Activated naive CD4-positive, alpha-beta T cell treated with anti-CD3 and anti-CD28 coated beads, Interleukin-2, amount 50 U/mL, for 16 hours (primary cell): ENCODE results near the gene PTPN3.
A peak's percentile ranks its signal among the peaks of the same experiment; 100 is the strongest.

Source experiments
- DNase-seq: peaks from one replicate; pipeline ENCODE4 v3.0.0-alpha.2; 2020

PTPN3 gene

GRCh38 chr9:109450346-109450745 lies 47.8 kb downstream of the PTPN3 start:
- no peak for DNase-seq

- DNase-seq, result no peak
Observed at GRCh38 chr9:109449036-109449798, 48.9 kb downstream of the PTPN3 start.

GRCh38 chr9:109448223-109448622 lies 49.9 kb downstream of the PTPN3 start:
- no peak for DNase-seq

DNA sequence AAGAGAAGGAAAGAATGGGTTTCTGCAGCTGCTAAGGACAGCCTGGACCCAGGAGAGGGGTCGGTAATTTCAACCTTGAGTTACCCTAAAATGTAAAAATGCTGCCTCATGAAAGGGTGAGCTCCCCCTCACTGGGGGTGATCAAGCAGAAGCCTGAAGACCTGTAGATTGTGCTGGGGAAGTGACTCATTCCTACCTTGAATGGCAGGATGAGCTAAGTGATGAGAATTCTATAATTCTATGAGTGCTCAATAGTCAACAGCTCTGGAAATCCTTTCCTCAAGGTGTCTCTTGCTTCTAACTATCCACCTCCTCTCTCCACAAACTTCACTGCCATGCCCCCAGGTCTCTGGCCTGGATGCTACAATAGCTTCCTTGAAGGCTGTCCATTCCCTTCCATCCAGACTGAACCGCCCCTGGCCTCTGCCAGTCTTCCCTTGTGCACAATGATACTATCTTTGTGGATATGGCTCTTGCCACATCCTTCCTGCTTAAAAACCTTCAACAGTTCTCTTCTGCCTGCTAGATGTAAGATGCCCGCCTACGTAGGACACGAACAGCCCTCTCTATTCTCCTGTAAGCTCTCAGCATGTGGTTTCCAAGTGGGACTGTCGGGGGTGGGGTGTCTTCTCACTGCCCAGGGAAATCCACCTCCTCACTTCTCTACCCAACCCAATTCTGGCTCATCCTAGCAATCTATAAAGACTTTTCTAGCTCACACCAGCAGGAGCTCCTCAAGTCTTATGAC lies 50.6 kb downstream of the PTPN3 start:
- DNase-seq, result no peak

DNA sequence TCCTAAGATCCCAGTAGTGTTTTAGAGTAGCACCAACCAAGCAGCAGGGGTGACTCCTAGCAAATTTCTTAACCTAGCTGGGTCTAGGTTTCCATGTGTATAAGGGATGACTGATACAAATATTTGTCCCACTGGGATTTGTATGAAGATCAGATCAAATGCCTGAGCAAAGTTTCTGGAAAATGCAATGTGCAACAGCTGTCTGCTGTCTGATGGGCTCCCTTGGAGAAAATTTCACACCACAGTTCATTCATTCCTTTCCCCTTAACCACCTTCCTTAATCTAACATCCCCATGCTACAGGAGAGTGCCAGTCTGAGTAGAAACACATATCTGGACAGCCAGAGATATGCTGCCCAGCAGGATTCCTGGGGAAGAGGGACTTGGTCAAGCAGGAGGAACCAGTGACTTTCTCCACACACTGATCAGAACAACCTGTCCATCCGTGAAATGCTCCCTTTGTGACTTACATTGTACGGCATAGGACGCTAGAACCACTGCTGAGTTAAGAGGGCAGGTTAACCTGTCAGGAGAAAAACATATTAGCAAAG lies 53.3 kb downstream of the PTPN3 start:
- DNase-seq, result no peak

GRCh38 chr9:109442716-109443115 lies 55.4 kb downstream of the PTPN3 start:
- DNase-seq, result no peak

DNA sequence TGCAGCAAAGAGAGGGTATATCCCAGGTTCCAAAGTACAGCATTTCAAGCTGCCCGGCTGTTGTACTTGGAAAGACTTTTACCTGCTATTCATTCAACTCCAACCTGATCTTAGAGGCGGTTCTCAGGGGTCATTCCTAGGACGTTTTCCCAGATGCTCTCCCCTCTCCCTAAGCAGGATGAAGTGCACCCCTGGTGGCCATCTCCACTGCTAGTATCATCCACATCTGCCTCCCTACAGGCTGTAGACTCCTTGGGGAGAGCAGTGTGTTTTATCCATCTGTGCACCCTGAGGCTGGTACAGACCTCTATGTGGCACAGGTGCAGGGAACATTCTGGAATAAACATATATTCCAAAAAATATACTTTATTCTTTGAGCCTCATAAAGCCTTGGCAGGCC lies 56.8 kb downstream of the PTPN3 start:
- no peak for DNase-seq

GRCh38 chr9:109440797-109441287 lies 57.3 kb downstream of the PTPN3 start:
- DNase-seq, result peak; percentile 36

DNA sequence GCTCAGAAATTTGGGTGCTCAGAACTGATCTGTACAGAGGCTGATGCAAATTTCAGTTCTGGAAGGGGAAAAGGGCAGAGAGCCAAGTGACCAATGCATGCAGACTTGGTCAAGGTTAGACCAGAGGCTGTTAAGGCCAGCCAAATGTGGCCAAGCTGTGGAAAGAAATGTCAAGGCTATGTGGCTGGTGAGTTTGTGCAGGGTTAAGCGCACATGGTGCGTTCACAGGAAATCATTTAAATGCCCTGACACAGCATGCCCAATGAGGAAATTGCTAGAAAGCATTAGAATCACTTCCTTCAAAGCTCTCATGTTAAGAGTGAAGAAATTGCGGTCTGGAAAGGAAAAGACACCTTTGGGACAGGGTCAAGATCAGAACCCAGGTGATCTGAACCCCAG lies 58.0 kb downstream of the PTPN3 start:
- DNase-seq, result no peak

- DNase-seq, result no peak
Observed at GRCh38 chr9:109439378-109440116, 58.6 kb downstream of the PTPN3 start.

DNA sequence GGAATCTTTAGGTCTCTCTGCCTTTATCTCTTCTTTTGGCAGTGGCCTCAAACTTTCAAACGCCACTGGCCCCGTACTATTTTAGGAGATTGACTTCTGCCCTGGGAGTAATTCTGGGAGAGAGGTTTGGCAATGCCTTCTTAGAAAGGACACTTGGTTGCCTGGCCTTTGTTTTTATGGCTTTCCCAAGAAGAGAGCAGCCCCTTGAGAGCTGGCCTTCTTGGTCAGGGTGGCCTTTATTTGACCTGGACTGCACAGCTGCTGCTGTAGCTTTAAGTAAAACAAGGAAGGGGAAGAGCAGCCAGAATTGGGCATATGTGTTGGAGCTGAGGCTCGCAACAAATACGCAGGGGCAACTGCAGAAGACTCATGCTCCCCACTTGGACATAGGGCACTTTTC lies 60.8 kb downstream of the PTPN3 start:
- no peak for DNase-seq

DNA sequence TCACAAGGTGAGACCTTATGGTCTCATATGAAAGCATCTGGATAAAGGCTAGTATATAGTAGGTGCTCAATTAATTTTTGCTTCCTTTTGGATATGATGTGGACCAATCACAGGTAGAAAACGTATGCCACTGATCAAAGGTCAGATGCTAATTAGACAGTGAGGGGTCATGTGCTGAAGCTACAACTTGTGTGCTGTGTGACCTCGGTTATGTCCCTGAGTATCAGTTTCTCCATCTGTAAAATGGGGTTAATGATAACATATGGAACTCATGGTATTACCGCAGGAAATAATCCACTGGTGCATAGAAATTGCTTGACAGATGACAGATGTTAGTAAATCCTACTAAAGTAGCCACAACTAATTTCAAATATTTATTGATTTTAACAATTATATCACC lies 62.0 kb downstream of the PTPN3 start:
- no peak for DNase-seq

DNA sequence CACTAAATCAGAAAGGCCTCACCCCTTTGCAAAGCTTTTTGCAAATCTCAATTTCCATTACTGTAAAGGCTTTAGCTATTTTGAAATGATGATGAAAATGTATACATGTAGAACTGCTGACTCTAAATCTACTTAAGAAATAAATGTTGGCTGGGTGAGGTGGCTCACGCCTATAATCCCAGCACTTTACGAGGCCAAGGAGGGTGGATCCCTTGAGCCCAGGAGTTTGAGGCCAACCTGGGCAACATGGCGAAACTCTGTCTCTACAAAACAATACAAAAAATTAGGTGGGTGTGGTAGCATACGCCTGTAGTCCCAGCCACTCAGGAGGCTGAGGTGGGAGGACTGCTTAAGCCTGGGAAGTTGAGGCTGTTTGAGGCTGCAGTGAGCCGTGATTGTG lies 64.6 kb downstream of the PTPN3 start:
- no peak for DNase-seq

DNA sequence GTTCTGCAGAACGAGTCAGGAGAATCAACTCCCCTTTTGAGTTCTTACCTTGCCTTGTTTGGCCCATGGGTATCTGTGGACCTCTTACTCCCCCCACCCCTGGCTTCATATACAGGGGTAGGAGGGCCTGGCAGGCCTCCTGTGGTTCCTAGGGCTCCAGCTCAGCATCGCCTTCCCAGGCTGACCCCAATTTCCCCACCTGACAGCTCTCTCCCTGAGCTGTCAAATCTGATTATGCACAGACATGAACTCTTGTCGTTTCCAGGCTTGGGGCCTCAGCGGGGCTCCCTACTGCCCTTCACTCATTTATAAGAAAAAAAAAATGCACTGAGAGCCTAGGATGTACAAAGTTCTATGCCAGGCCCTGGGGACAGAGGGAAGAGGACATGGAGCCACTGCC lies 67.9 kb downstream of the PTPN3 start:
- no peak for DNase-seq

DNA sequence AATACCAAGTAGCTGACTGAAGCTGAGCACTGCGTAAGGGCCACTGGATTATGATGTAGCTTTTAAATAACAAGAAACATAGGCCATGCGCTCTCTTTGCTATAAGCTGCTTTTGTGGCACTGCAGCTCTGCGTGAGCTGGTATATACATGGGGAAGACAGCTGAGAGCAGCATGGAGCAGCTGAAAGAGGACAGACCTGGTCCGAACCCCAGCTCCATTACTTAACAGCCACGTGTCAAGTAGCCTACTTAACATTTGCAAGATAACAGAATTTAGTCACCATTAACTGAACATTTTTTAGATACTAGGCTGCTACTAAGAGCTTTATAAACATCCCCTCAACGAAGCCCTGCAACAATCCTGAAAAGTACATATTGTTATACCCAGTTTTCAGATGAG lies 69.3 kb downstream of the PTPN3 start:
- no peak for DNase-seq

GRCh38 chr9:109427886-109428285 lies 70.2 kb downstream of the PTPN3 start:
- no peak for DNase-seq

DNA sequence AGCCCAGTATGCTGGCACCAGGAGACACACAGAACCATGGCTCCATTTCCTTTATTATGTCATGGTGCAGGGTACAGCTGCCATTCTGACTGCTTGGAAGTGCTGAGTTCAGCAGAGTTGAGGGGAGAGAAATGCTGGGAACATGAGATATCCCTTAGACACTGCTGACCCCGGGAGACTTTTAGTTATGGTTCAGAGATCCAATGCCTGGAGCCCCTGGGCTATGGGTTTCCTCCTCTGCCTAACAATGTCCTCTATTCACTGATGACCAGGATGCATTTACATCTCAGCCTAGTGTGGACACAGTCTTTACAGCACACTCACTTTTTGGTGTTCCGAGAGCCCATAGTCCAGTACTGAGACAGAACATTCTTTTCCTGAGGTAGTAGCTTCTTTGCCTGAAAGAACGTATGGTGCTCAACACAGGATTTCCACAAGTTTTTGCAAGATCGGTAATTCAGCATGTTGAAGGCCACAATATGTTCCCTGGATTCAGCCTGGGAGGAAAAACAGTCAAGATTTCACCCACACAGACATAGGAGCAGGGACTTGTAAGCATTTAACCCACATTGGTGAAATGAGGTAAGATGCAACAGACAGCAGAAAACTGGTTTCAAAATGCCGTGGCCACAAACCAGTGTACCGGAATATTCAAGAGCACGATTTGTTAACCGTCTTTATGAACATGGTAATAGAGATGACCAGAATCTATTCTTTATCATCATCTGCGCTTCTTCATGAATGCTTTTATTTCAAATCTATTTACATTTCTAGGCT lies 71.3 kb downstream of the PTPN3 start:
- DNase-seq, result no peak

GRCh38 chr9:109424618-109425017 lies 73.5 kb downstream of the PTPN3 start:
- no peak for DNase-seq

DNA sequence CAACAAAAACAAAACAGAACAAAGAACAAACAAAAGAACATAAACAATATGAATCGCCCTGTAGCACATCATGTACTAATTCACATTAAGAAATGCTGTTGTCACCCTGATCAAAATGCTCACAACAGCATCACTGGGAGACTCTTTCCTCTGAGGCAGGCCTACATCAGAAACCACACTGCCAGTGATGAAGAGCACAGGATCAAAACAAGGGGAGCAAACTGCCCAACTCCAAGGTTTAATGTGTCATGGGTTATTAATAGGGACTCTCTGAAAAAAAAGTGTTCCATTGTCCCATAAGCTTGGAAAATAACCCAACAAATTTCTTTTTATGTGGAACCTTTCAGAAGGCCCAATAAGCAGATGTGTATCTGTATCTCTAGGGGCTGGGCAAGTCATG lies 74.2 kb downstream of the PTPN3 start:
- no peak for DNase-seq

DNA sequence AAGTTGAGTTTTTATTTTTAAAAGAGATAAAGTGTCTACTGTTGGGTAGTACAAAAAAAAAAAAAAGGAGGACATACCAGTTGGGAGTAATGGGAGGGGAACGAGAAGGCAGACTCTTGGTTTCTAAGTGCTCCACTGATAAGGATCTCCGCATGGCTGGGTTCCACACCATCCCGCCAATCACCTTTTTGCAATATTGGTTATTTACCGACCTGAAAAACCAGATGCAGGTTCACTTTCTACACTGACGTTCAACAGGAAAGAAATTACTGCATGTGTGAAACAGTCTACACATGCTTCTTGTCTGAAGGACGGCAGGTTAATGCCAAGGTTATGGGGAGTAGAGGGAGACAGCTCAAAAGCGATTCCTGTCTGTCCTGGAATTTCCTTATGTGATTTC lies 75.5 kb downstream of the PTPN3 start:
- no peak for DNase-seq

GRCh38 chr9:109421026-109421970 lies 76.8 kb downstream of the PTPN3 start:
- DNase-seq, result no peak
